GM18519 (cell line): ENCODE measurements around the gene SENP1.

Experiments
- ATAC-seq: cut with Tn5 transposase; IDR thresholded peaks from one replicate; pipeline ENCODE4 v1.9.1; 2021; ENCODE audit warnings: mild to moderate bottlenecking, moderate library complexity; ENCODE audit not compliant: unreplicated experiment, low FRiP score

SENP1 gene

GRCh38 chr12:48069241-48069640, 36.6 kb downstream of the SENP1 start:
- ATAC-seq, result no peak

- no peak for ATAC-seq
These were observed 37.4 kb downstream of the SENP1 start for GRCh38 chr12:48068457-48068856.

GRCh38 chr12:48067250-48067938, 38.5 kb downstream of the SENP1 start:
- ATAC-seq, result no peak

- ATAC-seq, result no peak
These were observed 40.8 kb downstream of the SENP1 start for GRCh38 chr12:48065041-48065440.

DNA sequence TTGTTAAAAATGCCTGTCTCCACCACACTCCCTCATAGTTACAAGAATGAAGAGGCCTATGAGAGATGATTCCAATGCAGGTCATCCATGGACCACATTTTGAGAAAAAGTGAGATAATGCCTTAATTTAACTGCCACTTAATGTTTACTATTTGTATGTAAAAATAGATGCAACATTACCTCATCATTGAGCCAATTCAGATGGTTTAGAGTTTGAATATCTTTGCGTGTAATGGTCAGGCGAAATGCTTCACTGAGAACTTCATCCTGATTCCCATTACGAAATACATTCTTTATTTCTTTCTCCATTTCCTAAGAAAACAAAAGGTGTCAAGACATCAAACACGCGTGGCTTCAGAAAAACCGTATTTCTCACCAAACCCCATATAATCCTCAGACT, 42.3 kb downstream of the SENP1 start:
- ATAC-seq, result no peak

DNA sequence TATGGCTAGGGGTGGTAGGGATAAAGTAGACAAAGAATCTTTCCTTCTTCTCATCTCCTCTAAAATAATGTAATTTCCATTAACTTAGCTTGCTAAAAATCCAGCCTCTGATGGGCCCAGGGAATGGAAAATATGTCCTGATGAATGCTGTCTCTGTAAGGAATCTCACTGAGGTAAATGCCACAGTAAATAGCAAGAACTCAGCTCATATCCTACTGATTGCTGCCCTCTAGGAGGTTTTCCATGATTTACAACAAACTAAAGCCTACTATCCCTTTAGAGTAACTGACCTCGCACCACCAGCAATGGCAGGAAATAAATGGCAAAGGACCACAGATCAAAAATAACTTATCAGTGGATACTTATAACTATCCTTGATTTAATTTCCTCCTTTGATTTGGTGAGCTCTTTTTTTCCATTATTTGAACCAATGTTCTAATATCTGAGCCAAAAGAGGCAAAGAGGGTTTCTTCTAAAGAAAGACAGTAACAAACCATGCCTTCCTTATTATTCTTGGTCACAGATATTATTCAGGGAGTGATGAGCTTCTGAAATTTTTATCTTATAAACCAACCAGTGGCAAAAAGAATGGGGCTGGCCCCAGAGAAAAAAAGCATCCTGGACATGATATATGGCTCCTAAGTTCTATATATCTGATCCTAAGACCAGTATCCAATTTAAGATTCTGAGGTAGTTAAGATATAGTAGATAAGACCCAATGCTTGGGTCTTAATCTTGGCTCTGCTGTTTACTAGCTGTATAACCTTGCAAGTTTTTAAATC, 43.8 kb downstream of the SENP1 start:
- ATAC-seq, result no peak

- ATAC-seq, result no peak
These were observed 45.4 kb downstream of the SENP1 start for GRCh38 chr12:48060474-48060873.

GRCh38 chr12:48058771-48059170, 47.1 kb downstream of the SENP1 start:
- no peak for ATAC-seq

GRCh38 chr12:48054955-48055821, 50.7 kb downstream of the SENP1 start:
- no peak for ATAC-seq

DNA sequence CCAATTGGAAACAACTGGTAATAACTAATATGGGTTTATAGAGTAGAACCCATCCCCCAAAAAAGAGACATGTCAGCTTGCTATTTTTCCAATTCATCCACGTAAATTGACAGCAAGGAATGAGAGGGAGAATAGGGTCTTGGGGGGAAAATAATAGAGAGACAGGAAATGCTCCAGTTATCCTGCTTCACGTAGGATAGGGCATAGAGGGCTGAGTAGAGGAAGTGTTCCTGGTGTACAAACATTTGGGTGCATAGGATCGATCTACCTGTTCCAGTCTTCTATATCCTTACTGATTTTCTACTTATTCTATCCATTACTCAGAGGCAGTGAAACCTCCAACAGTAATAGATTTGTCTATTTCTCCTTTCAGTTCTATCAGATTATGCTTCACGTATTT, 52.0 kb downstream of the SENP1 start:
- ATAC-seq, result no peak

- ATAC-seq, result no peak
These were observed 52.8 kb downstream of the SENP1 start for GRCh38 chr12:48053122-48053521.

DNA sequence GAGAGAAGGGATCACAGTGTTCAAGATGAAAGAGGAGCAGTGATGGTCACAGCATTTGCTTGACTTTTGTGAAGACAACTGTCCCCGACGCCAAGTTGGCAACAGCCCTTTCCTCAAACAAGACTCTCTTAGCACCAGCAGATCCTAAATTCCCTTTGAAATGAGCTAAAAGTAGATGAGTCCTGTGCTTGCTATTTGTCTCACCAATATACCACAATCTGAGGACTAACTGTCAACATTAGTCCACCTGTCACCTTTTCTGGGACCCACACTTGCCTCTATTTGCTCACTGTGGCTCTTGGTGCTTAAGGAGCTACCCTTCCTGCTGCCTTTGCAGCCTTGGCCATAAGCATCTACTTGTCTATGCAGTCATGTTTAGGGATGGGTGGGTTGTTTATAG, 54.2 kb downstream of the SENP1 start:
- ATAC-seq, result no peak

DNA sequence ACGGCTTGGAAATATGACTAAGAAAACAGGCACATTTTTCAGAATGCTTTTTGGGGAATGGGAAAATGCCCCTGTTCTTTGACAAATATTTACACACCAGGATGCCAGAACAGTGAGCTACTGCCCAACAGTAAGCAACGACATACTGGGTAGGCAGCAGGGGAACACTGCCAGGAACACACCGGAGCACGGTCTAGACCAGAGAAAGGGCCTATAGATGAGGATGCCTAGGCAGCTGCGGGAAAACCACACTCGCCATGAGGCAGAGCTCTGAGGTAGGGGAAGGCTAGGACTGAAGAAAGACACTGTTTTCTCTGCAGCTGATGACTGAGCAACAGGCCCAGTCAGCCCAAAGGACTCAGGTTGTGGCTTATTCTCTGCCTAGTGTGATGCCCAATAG, 55.7 kb downstream of the SENP1 start:
- no peak for ATAC-seq

DNA sequence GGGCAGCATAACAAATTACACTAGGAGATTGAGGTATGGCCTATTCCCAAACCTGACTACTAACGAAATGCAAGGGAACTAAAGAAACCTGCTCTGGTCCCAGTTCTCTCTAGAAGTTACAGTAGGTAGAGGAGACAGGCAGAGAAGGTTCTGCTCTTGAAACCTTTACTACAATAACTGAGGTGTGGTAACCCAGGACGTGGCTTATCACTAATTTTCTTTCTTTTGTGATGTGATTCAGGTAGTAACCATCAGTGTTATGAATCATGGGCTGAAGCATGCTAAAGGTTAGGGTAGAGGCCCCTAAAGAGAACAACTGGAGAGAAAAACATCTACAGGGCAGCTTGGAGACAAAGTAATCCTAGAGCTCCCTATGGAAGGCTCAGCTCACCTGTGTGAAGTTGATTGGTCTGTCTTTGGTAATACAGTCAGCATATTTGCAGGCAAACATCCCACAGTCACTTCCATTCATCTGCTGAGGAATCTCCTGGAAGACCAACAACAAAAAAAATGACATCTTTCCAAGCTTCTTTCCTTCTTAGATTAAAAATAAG, 59.8 kb downstream of the SENP1 start:
- ATAC-seq, result no peak

DNA sequence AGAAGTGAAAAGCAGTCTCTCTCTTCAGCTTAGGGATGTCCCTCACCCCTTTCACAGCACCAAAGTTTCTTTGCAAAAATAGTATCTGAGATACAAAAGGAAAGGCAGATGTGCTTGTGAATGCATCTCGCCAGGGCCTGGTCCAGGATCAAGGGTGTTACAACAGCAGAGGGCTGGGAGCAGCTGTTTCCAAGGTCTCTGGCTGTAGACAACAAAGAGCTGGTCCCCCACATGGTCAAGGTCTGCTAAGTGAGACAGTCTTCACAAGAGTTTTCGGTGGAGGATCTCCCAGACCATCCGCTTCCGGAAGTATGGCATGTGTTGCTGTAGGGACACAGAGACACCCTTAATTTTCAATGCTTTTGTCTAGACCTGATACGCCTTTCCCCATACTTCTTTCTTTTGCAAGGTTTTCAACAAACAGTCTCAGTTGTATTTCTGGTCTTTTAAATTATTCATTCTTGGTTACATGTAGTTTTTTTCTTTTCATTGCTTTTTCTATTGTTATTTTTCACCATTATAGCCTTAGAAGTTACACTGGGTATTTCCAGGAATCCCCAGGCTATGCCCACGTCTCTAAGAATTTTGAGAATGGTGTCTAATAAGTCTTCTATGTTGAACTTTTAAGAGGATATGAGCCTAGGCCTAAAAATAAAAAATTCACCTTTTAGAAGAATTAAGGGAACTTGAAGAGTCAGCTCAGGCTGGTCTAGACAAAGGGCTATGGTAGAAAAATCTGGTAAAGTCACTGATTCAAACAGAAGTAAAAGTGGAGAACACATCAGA, 60.6 kb downstream of the SENP1 start:
- no peak for ATAC-seq

DNA sequence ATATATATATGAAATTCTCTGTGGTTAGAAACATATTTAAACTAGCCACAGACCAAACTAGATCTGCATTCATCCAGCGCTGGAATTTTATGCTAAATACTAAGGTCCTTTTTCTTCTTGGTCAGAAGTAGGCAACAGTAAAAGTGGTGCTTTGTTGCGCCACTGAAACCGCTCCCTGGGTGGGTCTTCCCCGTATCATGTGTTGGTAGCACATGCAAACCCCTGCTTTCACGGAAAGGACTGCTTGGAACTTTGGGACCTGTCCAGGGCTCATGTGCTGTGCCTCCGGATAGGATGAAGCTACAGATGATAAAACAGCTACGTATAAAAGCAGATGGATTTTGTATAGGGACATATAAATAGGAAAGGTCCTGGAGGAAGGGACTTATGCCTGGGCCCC, 61.5 kb downstream of the SENP1 start:
- no peak for ATAC-seq

DNA sequence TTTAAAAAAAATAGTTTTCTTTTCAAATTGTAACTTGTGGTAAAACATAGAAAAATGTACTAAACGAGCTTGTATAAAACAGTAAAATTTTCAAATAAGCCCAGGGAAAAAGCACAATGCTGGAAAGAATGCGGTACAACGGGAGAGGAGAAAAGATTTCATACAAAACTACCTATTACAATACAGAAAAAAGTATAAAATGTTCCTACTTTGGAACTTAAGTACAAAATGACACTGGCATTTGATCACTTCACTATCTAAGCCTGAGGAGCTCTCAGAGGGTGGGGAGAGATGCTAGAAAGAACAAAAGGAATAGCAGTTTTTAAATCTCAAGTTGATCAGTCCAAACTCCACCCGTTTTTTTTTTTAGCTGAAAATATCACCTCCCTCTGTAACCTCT, 62.1 kb downstream of the SENP1 start:
- no peak for ATAC-seq

DNA sequence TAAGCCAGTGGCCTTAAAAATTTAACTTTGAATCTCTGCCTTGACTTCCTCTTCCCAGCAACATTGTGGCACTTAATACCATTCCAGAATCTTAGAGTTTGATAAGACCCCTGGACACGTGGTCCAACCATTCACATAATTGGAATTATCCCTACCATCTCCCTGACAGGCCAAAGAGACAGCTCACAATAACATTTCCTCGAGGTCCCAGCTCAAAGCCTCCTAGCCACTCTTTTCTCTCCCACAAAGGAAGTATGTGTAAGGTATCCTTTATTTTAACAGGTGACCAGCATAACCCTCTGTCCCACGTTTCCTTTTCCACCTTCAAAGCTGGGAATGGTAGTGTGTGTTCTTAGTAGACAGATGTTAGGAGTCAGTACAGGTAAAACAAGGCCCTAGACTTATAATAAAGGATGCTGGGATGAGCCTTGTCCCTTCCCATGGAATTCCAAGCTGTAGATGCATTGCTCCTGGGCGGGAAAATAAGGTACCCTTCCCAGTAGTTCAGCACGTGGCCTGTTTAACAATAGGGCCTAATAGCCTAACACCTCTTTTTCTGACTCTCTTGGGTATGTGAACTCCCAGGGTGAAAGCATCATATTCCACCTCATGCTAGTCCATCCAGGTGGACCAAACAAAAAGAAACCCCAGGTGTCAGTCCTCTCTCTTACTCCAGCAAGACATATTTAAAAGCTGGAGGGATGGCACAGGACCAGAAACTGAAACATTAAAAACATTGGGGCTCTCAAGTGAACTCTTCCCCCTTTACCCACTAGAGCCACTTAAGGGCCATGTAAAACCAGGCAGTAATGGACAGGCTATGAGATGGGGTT, 64.1 kb downstream of the SENP1 start:
- ATAC-seq, result no peak

DNA sequence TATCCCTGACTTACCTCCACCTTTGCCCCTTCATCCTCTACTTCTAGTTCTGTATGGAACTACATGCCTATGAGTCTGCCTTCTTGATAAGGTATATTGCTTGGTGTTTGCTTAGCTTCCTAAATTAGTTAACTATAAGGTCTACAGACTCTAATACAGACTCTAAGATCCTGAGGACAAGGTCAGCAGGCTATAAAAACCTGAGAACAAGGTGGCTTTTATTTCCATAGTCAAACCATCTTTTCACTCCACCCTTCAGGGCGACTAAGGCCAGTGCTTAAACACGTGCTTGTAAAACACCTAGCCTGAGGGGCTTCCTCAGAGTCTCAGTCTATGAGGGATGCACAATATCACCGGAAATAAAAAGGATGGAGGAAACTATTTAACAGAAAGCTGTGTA, 65.5 kb downstream of the SENP1 start:
- ATAC-seq, result no peak
